ENCODE data around the gene NXPH1.

NXPH1 gene

DNA sequence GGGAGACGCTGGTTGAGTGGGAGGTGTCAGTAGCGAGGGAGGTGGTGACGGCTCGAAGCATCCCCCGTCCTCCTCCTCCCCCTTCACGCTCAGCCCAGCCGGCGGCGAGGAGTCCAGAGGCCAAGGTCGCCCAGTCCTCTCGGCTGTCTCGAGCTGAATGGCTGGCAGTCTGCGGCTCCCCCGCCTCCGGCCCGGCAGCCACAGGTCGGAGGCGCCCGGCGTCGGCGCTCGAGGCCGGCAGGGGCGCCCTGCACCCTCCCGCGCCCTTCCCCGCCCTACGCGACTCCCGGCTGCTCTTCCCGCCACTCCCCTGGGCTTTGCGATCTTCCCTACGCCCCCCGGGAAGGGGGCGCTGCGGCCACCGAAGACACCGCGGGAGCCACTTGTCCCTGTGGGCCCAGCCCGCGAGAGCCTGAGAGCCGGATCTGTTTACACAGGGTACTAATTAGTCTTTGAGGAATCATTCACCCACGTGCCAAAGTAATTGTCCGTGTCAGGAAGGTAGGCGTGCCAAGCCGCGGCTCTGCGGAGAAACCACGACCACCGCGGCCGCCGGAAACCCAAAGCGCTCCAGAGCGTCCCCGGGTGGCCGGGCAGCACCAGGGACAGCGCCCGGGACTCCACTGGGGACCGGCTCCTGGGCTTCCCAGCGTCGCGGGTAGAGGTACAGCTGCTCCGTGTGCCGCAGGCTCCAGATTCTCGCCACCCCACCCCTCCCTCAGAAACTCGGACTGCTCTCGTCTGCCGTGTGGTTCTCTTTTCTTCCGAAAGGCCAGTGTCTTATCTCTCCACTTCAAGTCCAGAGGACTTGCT lies at the start of gene NXPH1:
NXPH1 (plus strand) TSS at position 133 of the 813 bp plus-strand sequence.
- no peak for DNase-seq (ENCODE audit: low spot score)
- TF ChIP-seq, protein P1, sequence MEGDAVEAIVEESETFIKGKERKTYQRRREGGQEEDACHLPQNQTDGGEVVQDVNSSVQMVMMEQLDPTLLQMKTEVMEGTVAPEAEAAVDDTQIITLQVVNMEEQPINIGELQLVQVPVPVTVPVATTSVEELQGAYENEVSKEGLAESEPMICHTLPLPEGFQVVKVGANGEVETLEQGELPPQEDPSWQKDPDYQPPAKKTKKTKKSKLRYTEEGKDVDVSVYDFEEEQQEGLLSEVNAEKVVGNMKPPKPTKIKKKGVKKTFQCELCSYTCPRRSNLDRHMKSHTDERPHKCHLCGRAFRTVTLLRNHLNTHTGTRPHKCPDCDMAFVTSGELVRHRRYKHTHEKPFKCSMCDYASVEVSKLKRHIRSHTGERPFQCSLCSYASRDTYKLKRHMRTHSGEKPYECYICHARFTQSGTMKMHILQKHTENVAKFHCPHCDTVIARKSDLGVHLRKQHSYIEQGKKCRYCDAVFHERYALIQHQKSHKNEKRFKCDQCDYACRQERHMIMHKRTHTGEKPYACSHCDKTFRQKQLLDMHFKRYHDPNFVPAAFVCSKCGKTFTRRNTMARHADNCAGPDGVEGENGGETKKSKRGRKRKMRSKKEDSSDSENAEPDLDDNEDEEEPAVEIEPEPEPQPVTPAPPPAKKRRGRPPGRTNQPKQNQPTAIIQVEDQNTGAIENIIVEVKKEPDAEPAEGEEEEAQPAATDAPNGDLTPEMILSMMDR (IDR thresholded peaks at IDR 0.05), result no peak
- Histone ChIP-seq H3K27ac (no peak within 1 kb of the TSS), H3K4me3 (peak within 1 kb of the TSS; percentile 36)

DNA sequence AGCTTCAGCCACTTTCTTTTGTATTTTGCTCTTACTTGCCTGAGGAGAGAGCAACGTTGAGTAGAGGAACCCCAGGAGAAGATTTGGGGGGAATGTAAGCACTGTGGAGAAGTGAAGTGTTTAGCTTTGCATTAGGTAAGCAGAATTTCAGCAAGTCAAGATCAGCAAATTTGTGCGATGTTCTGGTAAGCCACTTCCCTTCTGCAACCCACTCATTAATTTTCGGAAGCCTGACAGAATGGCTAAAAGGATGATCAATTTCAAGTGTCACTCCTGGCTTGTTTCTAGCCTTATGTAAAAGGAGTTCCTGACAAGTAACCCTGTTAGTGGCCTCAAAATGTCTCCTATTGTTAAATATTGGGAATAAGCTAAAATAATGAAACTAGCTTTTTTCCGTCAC lies 48.5 kb upstream of the NXPH1 start:
- no peak for DNase-seq (ENCODE audit: low spot score)
- Histone ChIP-seq H3K4me3 (no peak overlapping the region), H3K27ac (no peak overlapping the region)
- TF ChIP-seq, protein P1 (IDR thresholded peaks at IDR 0.05), result no peak

DNA sequence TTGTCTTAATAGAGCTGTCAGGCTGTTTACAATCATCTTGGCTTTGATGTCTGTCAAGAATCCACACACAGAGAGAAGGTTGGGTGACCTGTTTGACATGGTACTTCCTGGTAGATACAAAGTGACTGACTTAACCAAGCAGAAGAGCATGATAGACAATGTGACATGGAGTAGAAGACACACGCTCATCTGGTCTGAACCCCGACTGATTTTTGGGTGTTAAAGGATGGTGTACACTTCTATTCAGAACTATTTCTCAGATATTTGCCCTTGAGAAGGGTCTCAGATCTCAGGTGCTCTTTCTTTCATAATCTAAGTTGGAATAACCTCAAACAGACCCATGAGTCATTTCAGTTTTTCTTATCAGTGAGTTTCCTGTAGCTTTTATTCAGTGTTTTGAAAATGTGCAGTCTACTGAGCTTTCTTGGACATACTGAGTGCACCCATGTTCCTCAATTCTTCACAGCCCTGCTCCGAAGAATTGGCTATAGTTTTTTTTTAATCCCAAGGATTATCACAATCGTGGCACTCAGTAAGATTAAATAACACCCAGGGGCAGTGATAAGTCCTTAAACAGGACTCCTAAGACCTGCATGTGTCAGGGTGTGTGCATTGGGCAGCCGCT lies 46.4 kb upstream of the NXPH1 start:
- no peak for DNase-seq (ENCODE audit: low spot score)
- TF ChIP-seq, protein P1 (IDR thresholded peaks at IDR 0.05), result no peak
- Histone ChIP-seq H3K4me3 (no peak overlapping the region), H3K27ac (no peak overlapping the region)

DNA sequence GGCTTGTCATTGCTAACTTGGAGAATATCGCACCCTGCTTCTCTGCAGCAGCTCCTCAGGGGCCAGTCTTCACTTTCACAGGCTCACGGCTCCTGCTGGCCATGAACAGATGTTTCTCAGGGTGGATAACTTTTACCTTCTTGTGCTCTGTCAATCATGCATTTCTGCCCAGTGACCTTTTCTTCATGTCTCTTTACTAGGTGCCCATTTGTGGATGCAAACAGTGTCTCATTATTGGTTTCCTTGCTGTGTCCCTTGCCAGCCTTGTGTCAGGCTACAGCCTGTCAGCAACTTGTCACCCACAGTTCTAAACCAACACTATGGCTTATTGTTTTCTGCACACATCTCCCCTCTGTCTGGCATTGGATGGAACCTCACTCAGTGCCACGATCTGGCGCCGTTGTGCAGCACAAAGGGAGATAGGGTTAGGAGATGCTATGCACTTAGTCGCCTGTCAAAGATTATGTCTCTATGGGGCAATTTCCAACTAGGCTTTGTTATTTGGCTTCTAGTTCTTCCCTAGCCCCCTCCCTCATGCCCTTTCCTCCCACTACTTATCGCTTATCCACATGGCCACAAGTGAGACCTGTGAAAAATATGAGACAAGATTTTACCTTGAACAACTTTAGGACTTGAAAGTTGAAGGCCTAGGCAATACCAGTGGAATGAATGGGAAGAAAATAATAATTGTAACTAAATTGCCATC lies 45.7 kb upstream of the NXPH1 start:
- no peak overlapping the region for H3K4me3 ChIP-seq
- H3K27ac ChIP-seq, result no peak overlapping the region
- TF ChIP-seq, protein P1 (IDR thresholded peaks at IDR 0.05), result no peak
- no peak for DNase-seq (ENCODE audit: low spot score)

DNA sequence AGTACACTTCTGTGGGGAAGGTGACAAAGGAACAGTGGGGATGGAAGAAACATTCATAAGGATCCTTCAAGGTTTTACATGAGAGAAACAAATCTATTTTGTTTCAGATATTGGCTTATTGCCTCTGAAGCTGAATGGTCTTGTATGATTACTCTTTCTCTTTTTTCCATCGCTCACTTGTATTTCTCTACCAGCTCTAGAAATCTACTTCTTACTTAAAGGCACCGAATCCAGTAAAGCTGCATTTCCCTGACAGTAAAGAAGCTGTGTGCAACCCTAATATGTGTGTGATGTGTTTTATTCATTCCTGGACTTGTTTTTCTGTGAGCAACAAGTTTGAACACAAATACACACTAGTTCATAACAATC lies 45.2 kb upstream of the NXPH1 start:
- TF ChIP-seq, protein P1 (IDR thresholded peaks at IDR 0.05), result no peak
- Histone ChIP-seq H3K27ac (no peak overlapping the region), H3K4me3 (no peak overlapping the region)
- DNase-seq (ENCODE audit: low spot score), result no peak

DNA sequence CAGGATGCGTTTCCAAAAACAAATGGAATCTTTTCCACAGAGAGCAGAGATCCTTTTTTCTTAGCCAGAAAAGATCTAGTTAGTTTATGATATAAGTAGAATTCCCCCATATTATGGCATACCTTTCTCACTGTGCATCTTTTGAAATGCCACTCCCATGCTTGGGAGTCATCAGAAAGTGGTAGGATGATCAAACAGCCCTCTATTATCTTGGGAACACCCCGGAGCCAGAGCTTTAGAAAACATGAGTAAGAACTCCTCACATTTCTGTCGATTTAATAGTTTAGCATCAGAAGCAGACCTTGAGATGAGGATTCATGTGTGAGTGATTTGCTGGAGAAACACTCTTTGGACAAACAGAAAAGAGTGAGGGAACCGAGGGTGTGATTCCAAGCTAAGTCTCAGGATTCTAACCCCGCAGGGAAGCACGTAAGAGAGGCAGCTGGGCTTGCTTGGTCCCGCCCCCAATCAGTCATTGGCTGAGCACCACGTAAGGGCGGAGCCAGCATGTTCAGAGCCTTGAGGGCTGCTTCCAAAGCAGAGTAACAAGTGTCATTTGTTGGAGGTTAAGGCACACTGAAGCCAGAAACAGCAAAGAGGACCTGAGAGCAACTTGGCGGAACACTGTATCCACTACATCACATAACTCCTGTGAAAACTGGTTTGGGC lies 43.7 kb upstream of the NXPH1 start:
- TF ChIP-seq, protein P1 (IDR thresholded peaks at IDR 0.05), result no peak
- Histone ChIP-seq H3K27ac (no peak overlapping the region), H3K4me3 (no peak overlapping the region)
- no peak for DNase-seq (ENCODE audit: low spot score)
